ENCODE measurements around the gene CRYM.

DNA sequence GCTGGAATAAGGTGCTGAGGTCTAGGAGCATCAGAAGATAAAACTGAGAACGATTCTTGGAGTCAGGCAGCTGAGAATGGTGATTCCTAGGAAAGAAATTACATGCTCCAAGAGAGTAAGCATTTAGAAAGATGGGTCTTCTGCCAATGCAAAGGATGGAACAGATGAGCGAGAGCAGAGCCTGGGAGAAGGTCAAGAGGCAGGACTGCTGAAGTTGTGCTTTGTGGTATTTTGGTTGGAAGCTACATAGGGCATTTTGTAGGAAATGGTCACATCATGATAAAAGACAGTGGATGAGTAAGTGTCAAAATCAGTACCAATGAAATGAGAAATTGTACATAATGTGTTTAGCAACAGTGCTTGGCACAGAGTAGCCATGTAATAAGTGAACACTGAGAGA lies 1.4 kb upstream of the CRYM start:
- no peak for TF ChIP-seq POLR2A (IDR thresholded peaks at IDR 0.05)
- TF ChIP-seq CTCF (IDR thresholded peaks at IDR 0.05) = no peak
